ENCODE data around the gene CTSZ.
"Not testable (repeated sequence)": the region's sequence is repeated elsewhere in the genome, so short reads cannot be mapped to it uniquely, and the experiment has no call there.

The CTSZ gene

DNA sequence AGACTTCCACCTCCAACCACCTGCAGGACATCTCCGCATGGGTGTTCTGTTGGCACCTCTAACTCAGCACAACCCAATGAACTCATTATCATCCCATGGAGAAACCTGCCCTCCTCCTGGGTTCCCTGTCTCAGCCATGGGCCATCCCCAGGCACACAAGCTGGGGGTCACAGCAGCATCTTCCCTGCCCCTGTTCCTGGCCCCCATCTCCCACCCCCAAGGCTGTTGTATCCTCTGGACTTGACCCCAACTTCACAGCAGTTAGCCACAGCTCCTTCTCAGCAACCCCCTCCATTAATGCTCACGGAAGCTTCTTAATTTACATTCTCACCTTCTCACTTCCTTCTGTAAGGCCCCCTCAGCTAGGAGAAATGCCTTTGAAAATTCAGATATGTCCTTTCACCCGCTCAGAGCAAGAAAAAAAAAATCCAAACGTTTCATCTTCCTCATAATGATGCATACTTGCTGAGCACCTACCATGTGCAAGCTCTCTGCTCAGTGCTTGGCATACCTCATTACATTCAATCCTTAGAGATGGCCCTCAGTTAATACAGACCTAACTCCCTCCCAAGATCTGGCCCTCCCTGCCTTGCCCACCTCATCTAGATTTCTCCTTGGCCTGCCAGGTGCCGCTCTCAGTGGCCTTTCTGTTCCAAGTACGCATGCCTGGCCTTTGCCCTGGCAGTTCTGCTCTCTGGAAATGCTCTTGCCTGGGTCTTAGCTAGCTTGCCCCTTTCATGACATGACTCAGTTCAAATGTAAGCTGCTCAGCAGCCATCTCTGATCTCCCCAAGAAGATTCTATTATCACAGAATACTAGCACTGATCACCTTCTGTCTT lies 28.5 kb downstream of the CTSZ start:
- DNase-seq: no peak

DNA sequence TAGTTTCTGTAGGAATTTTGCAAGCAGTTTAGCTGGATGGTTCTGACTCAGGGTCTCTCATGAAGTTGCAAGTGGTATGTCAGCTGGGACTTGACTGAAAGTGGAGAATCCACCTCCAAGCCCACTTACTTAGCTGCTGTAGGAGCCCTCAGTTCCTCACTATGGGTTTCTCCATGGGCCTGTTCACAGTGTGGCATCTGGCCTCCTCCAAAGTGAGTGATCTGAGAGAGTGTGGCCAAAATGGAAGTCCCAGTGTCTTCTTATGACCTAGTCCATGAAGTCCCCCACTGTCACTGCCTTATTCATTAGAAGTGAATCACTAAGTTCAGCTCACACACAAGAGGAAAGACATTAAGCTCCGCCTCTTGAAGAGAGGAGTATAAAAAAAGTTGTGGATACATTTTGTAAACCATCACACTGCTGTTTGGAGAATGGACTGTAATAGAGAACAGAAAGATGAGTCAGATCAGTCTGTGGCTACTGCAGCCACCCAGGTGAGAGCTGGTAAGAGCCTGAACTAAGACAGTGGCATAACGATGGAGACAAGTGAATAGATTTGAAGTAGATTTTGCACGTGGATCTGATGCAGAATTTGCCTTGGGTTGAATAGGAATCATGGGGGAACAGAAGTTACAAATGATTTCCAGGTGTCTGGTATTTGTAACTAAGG lies 30.9 kb downstream of the CTSZ start:
- DNase-seq: no peak

- DNase-seq: no peak
Observed at GRCh38 chr20:58975353-58975752, 31.7 kb downstream of the CTSZ start.

- no peak for DNase-seq
Observed at GRCh38 chr20:58973866-58974265, 33.2 kb downstream of the CTSZ start.

- DNase-seq: no peak
Observed at GRCh38 chr20:58973179-58973578, 33.9 kb downstream of the CTSZ start.

GRCh38 chr20:58971429-58971828 lies 35.6 kb downstream of the CTSZ start:
- no peak for DNase-seq

GRCh38 chr20:58970146-58970545 lies 36.9 kb downstream of the CTSZ start:
- DNase-seq: no peak

DNA sequence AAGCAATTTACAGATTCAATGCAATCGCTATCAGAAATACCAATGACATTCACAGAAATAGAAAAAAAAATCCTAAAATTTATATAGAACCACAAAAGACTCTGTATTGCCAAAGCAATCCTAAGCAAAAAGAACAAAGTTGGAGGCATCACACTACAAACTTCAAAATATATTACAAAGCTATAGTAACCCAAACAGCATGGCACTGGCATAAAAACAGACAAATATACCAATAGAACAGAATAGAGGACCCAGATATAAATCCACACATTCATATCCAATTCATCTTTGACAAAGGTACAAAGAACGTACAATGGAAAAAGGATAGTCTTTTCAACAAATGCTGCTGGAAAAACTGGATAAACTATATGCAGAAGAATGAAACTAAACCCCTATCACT lies 37.6 kb downstream of the CTSZ start:
- no peak for DNase-seq

DNA sequence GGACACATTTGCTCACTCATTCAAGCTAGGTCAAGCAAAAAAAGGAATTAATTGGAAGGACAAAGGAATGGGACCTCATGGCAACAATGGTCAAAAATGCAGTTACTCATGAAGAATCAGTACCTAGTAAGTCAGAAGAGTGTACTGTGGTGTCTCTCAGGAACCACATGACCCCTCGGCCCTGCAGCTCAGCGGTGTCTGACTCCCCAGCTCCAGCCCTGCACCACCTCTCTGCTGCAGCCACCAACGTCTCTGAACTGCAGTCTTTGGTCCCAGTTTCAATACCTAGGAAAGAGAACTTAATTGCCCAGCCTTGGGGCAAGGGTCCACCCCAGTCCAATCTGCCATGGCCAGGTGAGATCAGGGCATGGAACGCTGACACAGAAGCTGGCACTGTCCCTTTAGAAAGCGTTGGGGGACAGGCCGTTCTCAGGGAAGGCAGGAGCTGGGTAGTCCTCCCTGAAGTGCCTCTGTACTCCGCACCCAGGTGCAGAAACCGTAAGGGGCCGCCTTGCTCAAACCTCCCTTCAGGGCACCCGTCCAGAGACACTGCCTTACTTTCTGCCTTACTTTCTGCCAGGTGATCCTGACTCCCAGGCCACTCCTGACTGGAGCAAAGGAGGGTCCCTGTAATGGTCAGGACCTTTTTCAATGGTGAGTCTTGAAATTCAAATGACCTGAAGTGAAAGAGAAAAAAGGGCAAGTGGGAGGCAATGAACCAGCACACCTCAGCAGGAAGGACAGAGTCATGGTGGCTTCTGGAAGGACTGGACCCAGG lies 39.2 kb downstream of the CTSZ start:
- DNase-seq: no peak

- no peak for DNase-seq
Observed at GRCh38 chr20:58965270-58966064, 41.6 kb downstream of the CTSZ start.

GRCh38 chr20:58963922-58964321 lies 43.1 kb downstream of the CTSZ start:
- not testable (repeated sequence) for DNase-seq

GRCh38 chr20:58963060-58963584 lies 43.9 kb downstream of the CTSZ start:
- DNase-seq: no peak

GRCh38 chr20:58959652-58960051 lies 47.4 kb downstream of the CTSZ start:
- no peak for DNase-seq

DNA sequence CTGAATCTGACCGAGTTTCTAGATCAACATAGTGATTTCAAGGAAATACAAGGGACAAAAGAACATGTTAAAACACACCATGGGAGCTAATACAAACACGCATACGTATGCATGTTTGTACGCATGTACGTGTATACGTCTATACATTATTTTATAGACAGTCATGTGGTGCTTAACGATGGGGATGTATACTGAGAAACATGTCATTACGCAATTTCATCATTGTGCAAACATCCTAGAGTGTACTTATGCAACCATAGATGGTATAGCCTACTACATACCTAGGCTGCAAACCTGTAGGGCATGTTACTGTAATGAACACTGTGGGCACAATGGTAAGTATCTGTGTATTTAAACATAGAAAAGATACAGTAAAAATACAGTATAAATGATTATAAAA lies 51.0 kb downstream of the CTSZ start:
- no peak for DNase-seq

GRCh38 chr20:58953050-58953449 lies 54.0 kb downstream of the CTSZ start:
- DNase-seq: no peak

- no peak for DNase-seq
Observed at GRCh38 chr20:58950603-58951002, 56.5 kb downstream of the CTSZ start.

DNA sequence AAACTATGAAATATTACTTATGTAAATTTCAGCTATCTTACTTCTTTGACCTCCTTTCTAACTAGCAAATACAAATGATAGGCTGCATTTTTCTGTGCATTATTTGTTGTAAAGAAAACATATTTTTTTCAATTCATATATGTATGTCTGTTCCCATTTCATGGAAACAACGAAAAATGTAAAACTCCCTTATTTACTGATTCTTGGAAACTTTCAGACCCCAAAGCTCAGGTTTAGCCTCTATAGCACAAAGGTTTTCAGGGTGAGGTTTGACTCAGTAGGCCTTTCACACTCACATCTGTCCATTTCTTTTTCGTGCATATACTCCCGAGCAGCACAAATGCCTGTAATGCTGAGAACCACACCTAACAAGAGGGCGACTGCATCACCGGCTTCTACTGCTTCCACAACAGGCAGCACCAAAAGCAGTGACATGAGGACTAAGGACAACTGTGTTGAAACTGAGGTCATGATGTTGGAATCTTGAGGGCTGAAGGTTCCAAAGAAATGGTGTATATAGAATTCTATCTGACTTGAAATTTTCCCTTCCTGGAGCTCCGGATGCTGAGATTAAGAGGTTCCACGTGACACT lies 59.2 kb downstream of the CTSZ start:
- DNase-seq: not testable (repeated sequence)

GRCh38 chr20:58945965-58946631 lies 61.0 kb downstream of the CTSZ start:
- DNase-seq: no peak
